Fibroblast of the conjunctiva (primary cell): ENCODE measurements around the gene IGSF6.
"Not testable (repeated sequence)": the region's sequence is repeated elsewhere in the genome, so short reads cannot be mapped to it uniquely, and the experiment has no call there.

Experiments
- DNase-seq: peaks from one replicate; pipeline ENCODE4 v3.0.0-alpha.2; 2010; ENCODE audit warnings: low read depth

IGSF6 gene

DNA sequence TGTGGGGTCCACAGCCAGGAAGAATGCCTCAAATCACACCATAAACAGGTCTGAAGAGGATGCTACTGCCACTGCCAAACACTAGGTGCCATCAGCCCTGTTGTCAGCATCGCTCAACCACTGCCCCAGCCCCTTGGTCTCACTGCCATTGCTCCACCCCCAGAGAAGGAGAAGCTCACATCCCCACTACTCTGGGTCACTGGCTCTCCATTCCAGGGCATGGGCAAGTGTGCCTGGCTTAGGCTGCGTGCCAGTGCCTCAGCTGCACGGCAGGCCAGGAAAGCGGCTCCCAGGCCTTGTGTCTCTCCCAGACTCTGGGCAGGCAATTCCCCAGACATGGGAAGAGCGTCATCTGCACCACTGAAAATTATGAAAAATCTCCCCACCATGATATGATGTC, 1.2 kb upstream of the IGSF6 start:
- no peak for DNase-seq

GRCh38 chr16:21651515-21651914, 893 bp downstream of the IGSF6 start:
- DNase-seq, result no peak

GRCh38 chr16:21650521-21650920, 1.9 kb downstream of the IGSF6 start:
- no peak for DNase-seq

DNA sequence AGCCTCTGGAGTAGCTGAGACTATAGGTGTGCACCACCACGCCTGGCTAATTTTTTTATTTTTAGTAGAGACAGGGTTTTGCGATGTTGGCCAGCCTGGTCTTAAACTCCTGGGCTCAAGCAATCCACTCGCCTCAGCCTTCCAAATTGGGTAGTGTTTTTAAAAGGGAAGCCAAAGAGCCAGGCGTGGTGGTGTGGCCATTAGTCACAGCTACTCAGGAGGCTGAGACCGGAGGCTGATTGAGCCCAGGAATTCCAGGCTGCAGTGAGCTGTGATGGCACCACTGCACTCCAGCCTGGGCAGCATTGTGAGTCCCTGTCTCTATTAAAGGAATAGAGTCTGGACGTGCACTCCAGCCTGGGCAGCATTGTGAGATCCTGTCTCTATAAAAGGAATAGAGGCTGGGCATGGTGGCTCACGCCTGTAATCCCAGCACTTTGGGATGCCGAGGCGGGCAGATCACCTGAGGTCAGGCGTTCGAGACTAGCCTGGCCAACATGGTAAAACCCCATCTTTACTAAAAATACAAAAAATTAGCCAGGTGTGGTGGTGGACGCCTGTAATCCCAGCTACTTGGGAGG, 2.5 kb downstream of the IGSF6 start:
- DNase-seq, result not testable (repeated sequence)

- DNase-seq, result no peak
Measured at GRCh38 chr16:21647562-21648164, 4.7 kb downstream of the IGSF6 start.

DNA sequence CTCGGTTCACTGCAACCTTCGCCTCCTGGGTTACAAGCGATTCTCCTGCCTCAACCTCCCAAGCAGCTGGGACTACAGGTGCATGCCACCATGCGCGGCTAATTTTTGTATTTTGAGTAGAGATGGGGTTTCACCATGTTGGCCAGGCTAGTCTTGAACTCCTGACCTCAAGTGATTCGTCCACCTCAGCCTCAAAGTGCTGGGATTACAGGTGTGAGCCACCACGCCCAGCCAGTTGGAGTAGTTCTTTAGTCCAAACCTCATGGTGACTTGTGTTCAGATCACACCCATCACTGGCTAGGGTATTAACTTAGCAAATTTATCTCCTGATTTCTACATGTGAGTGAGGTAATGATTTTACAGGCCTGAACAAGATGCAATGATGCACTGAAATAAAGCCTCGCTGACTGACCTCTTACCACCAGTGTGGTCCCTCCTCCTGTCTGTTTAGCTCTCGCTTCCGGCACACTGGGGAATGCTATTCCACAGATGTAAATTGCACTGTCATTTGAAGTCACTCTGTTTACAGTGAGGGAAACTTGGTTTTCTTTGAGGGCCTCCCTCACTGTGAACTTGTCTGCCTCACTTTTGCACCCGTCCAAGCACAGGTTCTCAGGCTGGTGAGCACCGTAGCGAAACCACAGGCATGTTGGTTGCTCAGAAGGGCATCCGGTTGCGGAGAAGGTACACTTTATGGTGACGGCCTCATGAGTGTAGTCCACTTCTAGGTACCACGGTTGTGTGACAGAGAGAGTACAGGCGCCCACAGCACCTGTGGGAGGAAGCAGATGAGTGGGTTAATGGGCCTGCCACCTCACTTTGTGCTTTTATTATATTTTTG, 5.5 kb downstream of the IGSF6 start:
- no peak for DNase-seq

- DNase-seq, result no peak
Measured at GRCh38 chr16:21646091-21646490, 6.3 kb downstream of the IGSF6 start.

- DNase-seq, result no peak
Measured at GRCh38 chr16:21645261-21645721, 7.1 kb downstream of the IGSF6 start.

GRCh38 chr16:21644674-21645073, 7.7 kb downstream of the IGSF6 start:
- DNase-seq, result no peak

DNA sequence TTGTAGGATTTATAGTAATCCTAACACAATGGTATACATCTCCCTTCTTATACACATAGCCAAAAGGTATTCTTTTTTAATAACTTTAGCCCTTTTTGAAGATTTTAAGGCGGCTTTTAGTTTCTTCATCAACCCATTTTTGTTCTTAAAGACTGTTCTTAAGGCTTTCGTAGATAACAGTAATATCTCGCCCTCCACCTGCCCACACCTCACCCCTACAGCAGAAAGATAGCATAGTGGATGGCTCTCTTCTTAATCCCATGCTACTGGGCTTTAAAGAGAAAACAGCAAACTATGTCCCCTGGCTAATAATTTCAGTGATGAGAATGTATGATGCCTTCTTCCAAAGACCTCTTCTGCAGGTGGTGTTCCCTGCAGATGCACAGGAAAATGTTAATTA, 8.6 kb downstream of the IGSF6 start:
- DNase-seq, result no peak

- DNase-seq, result no peak
Measured at GRCh38 chr16:21642861-21643260, 9.5 kb downstream of the IGSF6 start.

- DNase-seq, result no peak
Measured at GRCh38 chr16:21641916-21642315, 10.5 kb downstream of the IGSF6 start.

- DNase-seq, result no peak
Measured at GRCh38 chr16:21639493-21639892, 12.9 kb downstream of the IGSF6 start.

GRCh38 chr16:21638573-21638975, 13.8 kb downstream of the IGSF6 start:
- no peak for DNase-seq

DNA sequence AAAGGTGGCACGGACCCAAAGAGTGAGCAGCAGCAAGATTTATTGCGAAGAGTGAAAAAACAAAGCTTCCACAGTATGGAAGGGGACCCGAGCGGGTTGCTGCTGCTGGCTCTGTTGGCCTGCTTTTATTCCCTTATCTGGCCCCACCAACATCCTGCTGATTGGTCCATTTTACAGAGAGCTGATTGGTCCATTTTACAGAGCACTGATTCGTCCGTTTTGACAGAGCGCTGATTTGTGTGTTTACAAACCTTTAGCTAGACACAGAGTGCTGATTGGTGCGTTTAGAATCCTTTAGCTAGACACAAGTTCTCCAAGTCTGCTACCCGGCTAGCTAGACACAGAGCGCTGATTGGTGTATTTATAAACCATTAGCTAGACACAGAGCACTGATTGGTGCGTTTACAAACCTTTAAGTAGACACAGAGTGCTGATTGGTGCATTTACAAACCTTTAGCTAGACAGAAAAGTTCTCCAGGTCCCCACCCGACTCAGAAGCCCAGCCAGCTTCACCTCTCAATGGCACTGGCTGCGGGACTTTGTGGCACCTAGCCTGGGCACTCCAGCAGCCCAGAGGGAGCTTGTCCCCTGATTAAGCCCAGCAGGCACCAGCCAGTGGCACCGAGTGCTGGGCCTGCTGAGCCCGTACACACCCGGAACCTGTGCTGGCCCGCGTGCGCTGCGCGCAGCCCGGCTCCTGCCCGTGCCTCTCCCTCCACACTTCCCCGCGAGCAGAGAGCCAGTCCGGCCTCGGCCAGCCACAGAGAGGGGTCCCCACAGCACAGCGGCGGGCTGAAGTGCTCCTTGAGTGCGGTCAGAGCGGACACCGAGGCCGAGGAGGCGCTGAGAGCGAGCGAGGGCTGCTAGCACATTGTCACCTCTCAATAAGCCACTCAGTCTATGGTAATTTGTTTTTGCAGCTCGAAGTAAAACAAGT, 15.1 kb downstream of the IGSF6 start:
- DNase-seq, result no peak

GRCh38 chr16:21635694-21636093, 16.7 kb downstream of the IGSF6 start:
- DNase-seq, result not testable (repeated sequence)

GRCh38 chr16:21634216-21634615, 18.2 kb downstream of the IGSF6 start:
- no peak for DNase-seq

DNA sequence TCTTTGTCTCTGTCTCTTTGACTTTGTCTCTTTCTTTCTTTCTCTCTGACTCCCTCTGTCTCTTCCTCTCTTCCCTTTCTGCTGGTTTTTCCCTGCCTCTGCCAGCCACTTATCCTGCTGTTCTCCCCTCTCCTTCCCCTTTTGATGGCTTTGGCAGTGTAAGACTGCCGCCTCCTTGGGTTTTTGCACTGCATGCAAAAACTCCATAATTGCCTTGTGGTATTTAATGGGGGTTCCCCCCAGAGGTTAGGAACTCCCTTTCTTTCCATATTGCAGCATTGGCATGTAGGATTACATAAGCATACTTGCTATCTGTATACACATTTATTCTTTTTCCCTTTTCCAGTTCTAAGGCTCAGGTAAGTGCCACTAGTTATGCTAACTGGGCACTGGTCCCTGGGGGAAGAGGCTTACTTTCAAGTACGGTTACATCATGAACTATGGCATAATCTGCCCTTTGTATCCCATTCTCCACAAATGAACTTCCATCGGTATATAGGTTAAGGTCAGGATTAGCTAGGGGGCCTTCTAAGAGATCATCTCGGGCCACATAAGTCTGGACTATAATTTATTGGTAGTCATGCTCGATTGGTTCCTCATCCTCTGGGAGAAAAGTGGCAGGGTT, 20.3 kb downstream of the IGSF6 start:
- not testable (repeated sequence) for DNase-seq

DNA sequence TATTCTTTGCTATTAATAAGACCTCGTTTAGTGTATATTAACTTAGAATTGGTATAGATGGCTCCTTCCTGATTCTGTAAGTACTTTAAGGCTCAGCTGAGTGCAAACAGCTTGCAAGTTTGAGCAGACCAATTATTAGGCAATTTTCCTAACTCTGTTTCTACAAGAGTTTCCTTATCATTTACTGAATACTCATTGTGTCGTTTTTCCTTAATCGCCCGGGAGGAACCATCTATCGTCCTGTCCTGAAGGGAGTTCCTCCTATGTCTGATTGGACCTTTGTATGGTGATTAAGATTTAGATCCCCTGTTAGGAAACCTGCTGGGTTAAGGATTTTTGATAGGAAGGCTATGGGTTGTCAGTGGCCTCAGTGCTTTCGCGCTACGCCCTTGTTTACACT, 21.0 kb downstream of the IGSF6 start:
- DNase-seq, result not testable (repeated sequence)

- DNase-seq, result not testable (repeated sequence)
Measured at GRCh38 chr16:21630866-21631265, 21.5 kb downstream of the IGSF6 start.
